GM19372 (cell line): Measurements from ENCODE around the gene NRSN2.
"Not testable (repeated sequence)": the region's sequence is repeated elsewhere in the genome, so short reads cannot be mapped to it uniquely, and the experiment has no call there.

ENCODE experiments used
- ATAC-seq: cut with Tn5 transposase; IDR thresholded peaks from one replicate; pipeline ENCODE4 v1.9.1; 2021; ENCODE audit warnings: mild to moderate bottlenecking, low read depth, moderate library complexity; ENCODE audit not compliant: unreplicated experiment

The NRSN2 gene

GRCh38 chr20:391041-391711 lies 44.3 kb downstream of the NRSN2 start:
- ATAC-seq, result no peak

GRCh38 chr20:393296-393695 lies 46.4 kb downstream of the NRSN2 start:
- not testable (repeated sequence) for ATAC-seq

- ATAC-seq, result no peak
These were observed 49.3 kb downstream of the NRSN2 start for GRCh38 chr20:396252-396618.

GRCh38 chr20:396619-397431 lies 49.9 kb downstream of the NRSN2 start:
- no peak for ATAC-seq

- no peak for ATAC-seq
These were observed 50.7 kb downstream of the NRSN2 start for GRCh38 chr20:397432-398237.

- ATAC-seq, result no peak
These were observed 52.3 kb downstream of the NRSN2 start for GRCh38 chr20:399182-399707.

- ATAC-seq, result no peak
These were observed 53.2 kb downstream of the NRSN2 start for GRCh38 chr20:400128-400453.

- no peak for ATAC-seq
These were observed 53.8 kb downstream of the NRSN2 start for GRCh38 chr20:400454-401275.

GRCh38 chr20:401682-402495 lies 55.0 kb downstream of the NRSN2 start:
- ATAC-seq, result no peak

GRCh38 chr20:402496-402885 lies 55.6 kb downstream of the NRSN2 start:
- no peak for ATAC-seq

- ATAC-seq, result no peak
These were observed 56.1 kb downstream of the NRSN2 start for GRCh38 chr20:402898-403581.

GRCh38 chr20:403582-403957 lies 56.7 kb downstream of the NRSN2 start:
- no peak for ATAC-seq

- no peak for ATAC-seq
These were observed 57.2 kb downstream of the NRSN2 start for GRCh38 chr20:404088-404487.
